SK-N-SH treated with all-trans-retinoic acid at 6 μM for 48 hours (cell line): ENCODE data around the gene FIGNL2.

Experiments used
- ATAC-seq: fragments of 200-7000 bp; cut with Tn5 transposase; 3 replicates; pipeline ENCODE4 v1.9.1; 2020; ENCODE audit warnings: mild to moderate bottlenecking, moderate library complexity
- ARNTL ChIP-seq: fragments of 450-650 bp; formaldehyde crosslinking; IDR thresholded peaks from 2 replicates; pipeline ENCODE4 v1.5.0; 2020; ENCODE audit warnings: low read depth, mild to moderate bottlenecking, moderate library complexity, borderline replicate concordance
- BACH2 ChIP-seq: fragments of 250-450 bp; sonication (Bioruptor Pico); IDR thresholded peaks from 2 replicates; pipeline ENCODE4 v1.9.0; 2021; ENCODE audit warnings: mild to moderate bottlenecking, borderline replicate concordance
- CREB5 ChIP-seq: fragments of 250-450 bp; sonication (Bioruptor Pico); IDR thresholded peaks from 2 replicates; pipeline ENCODE4 v1.5.1; 2020; ENCODE audit warnings: low read depth, mild to moderate bottlenecking, moderate library complexity
- CSDC2 ChIP-seq: fragments of 250-450 bp; sonication (Bioruptor Pico); IDR thresholded peaks from 2 replicates; pipeline ENCODE4 v1.5.0; 2020; ENCODE audit warnings: mild to moderate bottlenecking, moderate library complexity
- CSRNP3 ChIP-seq: fragments of 250-450 bp; sonication (Bioruptor Pico); IDR thresholded peaks from 2 replicates; pipeline ENCODE4 v1.5.1; 2021; ENCODE audit warnings: mild to moderate bottlenecking, moderate library complexity
- ESRRG ChIP-seq: fragments of 250-450 bp; sonication (Bioruptor Pico); IDR thresholded peaks from 2 replicates; pipeline ENCODE4 v1.6.1; 2021; ENCODE audit warnings: mild to moderate bottlenecking
- ISL1 ChIP-seq: fragments of 250-450 bp; sonication (Bioruptor Pico); IDR thresholded peaks from 2 replicates; pipeline ENCODE4 v2.1.2; 2022; ENCODE audit warnings: mild to moderate bottlenecking, moderate library complexity
- OSR1 ChIP-seq: fragments of 250-450 bp; sonication (Bioruptor Pico); IDR thresholded peaks from 2 replicates; pipeline ENCODE4 v1.8.0; 2022; ENCODE audit warnings: moderate library complexity, mild to moderate bottlenecking, inconsistent platforms
- PPARA ChIP-seq: fragments of 250-450 bp; sonication (Bioruptor Pico); IDR thresholded peaks from 2 replicates; pipeline ENCODE4 v1.5.0; 2020; ENCODE audit warnings: mild to moderate bottlenecking, borderline replicate concordance
- RARB ChIP-seq: fragments of 250-450 bp; sonication (Bioruptor Pico); IDR thresholded peaks from 2 replicates; pipeline ENCODE4 v1.8.0; 2021; ENCODE audit warnings: mild to moderate bottlenecking, moderate library complexity
- SNAI2 ChIP-seq: fragments of 250-450 bp; sonication (Bioruptor Pico); IDR thresholded peaks from 2 replicates; pipeline ENCODE4 v1.5.0; 2020; ENCODE audit warnings: mild to moderate bottlenecking, moderate library complexity
- TCF4 ChIP-seq: fragments of 250-450 bp; sonication (Bioruptor Pico); IDR thresholded peaks from 2 replicates; pipeline ENCODE4 v1.8.0; 2021; ENCODE audit warnings: mild to moderate bottlenecking, moderate library complexity, borderline replicate concordance
- TSHZ2 ChIP-seq: fragments of 250-450 bp; sonication (Bioruptor Pico); IDR thresholded peaks from 2 replicates; pipeline ENCODE4 v1.5.0; 2020; ENCODE audit warnings: mild to moderate bottlenecking, moderate library complexity
- ZC3H10 ChIP-seq: fragments of 250-450 bp; sonication (Bioruptor Pico); IDR thresholded peaks from 2 replicates; pipeline ENCODE4 v1.5.1; 2021; ENCODE audit warnings: mild to moderate bottlenecking, moderate library complexity
- ZFP3 ChIP-seq: fragments of 250-450 bp; sonication (Bioruptor Pico); IDR thresholded peaks from 2 replicates; pipeline ENCODE4 v1.5.0; 2020; ENCODE audit warnings: mild to moderate bottlenecking, moderate library complexity
- ZFP30 ChIP-seq: fragments of 450-650 bp; formaldehyde crosslinking; IDR thresholded peaks from 2 replicates; pipeline ENCODE4 v1.5.0; 2022; ENCODE audit warnings: mild to moderate bottlenecking, moderate library complexity
- ZNF565 ChIP-seq: fragments of 450-650 bp; formaldehyde crosslinking; conservative IDR thresholded peaks from 2 replicates; pipeline ENCODE4 v1.5.0; 2020; ENCODE audit warnings: low read depth, mild to moderate bottlenecking, moderate library complexity
- TF ChIP-seq, protein P1 (sequence below): fragments of 250-450 bp; sonication (Bioruptor Pico); IDR thresholded peaks from 2 replicates; pipeline ENCODE4 v1.8.0; 2020; ENCODE audit warnings: mild to moderate bottlenecking, moderate library complexity, borderline replicate concordance
- TF ChIP-seq, protein P2 (sequence below): fragments of 250-450 bp; sonication (Bioruptor Pico); IDR thresholded peaks from 2 replicates; pipeline ENCODE4 v1.8.0; 2021; ENCODE audit warnings: low read depth, mild to moderate bottlenecking, moderate library complexity, borderline replicate concordance

FIGNL2 gene

DNA sequence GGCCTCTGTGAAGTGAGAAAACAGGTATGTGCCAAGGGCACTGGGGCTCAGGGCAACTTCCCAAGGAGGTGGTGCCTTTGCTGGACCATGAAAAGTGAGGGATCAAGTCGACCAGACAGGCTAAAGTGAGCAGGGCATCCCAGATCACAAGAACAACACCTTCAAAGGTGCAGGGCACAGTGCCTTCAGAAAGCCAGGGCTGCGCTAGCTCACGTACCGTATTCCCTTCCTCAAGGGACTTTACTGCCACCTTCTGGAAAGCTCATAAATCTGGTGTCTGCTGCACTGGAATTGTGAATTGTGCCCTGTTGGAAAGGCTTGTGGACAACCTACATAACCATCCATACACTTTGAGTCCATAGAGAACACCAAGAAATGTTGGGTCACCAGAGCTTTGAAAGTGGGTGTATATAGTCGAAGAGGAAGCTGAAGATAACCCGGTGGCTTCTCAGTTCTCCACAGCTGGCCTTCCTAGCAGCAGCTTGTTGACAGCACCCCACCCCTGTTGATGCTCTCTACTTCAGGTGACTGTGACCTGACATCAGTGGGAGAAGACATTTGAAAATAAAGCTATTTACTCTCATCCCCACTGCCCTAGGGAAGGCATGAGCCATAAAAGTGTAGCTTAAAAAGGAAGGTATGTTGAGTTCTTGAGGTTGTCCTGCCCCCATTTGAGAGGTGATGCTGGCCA is 24.5 kb downstream of the FIGNL2 start:
- ATAC-seq: peak; percentile 74
- TF ChIP-seq ZC3H10 (CRISPR knock-in tag) (no peak), BACH2 (CRISPR knock-in tag) (no peak), OSR1 (CRISPR knock-in tag) (no peak), ISL1 (CRISPR knock-in tag) (no peak), ZFP3 (CRISPR knock-in tag) (no peak), CREB5 (CRISPR knock-in tag) (no peak), ZFP30 (no peak), TCF4 (CRISPR knock-in tag) (no peak), SNAI2 (CRISPR knock-in tag) (no peak), ZNF565 (CRISPR knock-in tag) (no peak), PPARA (no peak), ESRRG (no peak), ARNTL (CRISPR knock-in tag) (no peak)
- TF ChIP-seq, protein P1, sequence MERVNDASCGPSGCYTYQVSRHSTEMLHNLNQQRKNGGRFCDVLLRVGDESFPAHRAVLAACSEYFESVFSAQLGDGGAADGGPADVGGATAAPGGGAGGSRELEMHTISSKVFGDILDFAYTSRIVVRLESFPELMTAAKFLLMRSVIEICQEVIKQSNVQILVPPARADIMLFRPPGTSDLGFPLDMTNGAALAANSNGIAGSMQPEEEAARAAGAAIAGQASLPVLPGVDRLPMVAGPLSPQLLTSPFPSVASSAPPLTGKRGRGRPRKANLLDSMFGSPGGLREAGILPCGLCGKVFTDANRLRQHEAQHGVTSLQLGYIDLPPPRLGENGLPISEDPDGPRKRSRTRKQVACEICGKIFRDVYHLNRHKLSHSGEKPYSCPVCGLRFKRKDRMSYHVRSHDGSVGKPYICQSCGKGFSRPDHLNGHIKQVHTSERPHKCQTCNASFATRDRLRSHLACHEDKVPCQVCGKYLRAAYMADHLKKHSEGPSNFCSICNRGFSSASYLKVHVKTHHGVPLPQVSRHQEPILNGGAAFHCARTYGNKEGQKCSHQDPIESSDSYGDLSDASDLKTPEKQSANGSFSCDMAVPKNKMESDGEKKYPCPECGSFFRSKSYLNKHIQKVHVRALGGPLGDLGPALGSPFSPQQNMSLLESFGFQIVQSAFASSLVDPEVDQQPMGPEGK (CRISPR knock-in tag): no peak
- TF ChIP-seq, protein P2, sequence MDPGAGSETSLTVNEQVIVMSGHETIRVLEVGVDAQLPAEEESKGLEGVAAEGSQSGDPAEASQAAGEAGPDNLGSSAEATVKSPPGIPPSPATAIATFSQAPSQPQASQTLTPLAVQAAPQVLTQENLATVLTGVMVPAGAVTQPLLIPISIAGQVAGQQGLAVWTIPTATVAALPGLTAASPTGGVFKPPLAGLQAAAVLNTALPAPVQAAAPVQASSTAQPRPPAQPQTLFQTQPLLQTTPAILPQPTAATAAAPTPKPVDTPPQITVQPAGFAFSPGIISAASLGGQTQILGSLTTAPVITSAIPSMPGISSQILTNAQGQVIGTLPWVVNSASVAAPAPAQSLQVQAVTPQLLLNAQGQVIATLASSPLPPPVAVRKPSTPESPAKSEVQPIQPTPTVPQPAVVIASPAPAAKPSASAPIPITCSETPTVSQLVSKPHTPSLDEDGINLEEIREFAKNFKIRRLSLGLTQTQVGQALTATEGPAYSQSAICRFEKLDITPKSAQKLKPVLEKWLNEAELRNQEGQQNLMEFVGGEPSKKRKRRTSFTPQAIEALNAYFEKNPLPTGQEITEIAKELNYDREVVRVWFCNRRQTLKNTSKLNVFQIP: no peak
- TF ChIP-seq, all 23 proteins: peak for 0

DNA sequence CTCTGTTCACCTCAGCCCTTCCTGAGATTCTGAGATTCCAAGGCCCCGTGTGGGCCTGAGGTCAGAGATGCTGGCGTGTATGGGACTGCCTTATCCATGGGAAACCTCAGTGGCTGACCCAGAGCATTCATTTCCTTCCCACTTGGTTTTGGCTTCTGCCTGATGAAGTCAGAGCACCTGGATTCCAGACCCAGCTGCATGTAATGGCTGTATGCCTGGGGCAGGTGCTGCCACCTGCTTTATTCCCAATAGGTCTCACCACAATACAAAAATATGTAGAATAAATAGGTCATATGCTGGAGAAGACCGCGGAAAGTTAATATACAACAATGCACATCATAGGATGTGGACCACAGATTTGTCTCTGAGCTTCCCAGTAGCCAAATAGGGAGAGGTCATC is 25.6 kb downstream of the FIGNL2 start:
- TF ChIP-seq CSRNP3 (CRISPR knock-in tag): no peak
- TF ChIP-seq ZNF565 (CRISPR knock-in tag): no peak
- no peak for TF ChIP-seq ZC3H10 (CRISPR knock-in tag)
- TF ChIP-seq RARB: no peak
- TF ChIP-seq ZFP3 (CRISPR knock-in tag): no peak
- no peak for TF ChIP-seq ZFP30
- TF ChIP-seq CREB5 (CRISPR knock-in tag): no peak
- TF ChIP-seq ISL1 (CRISPR knock-in tag): no peak
- no peak for TF ChIP-seq PPARA
- no peak for TF ChIP-seq CSDC2 (CRISPR knock-in tag)
- TF ChIP-seq TSHZ2: no peak
- TF ChIP-seq BACH2 (CRISPR knock-in tag): no peak
- ATAC-seq: no peak

DNA sequence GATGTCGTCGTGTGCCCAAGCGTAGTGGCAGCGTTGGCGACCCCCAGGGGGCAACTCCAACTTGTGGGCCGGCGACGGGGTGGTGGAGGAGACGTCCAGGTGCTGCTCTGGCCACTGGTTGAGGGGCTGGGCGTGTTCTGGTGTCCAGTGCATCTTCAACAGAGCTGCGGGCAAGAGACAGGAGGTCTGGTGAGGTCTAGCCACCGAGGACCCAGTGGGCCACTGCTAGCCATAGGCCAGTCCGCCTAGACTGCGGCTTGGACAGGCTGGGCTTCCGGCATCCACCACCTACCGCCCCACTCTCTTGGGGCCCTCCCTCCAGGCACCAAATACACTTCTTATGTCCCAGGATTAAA is 26.3 kb downstream of the FIGNL2 start:
- no peak for ATAC-seq
- no peak for TF ChIP-seq ISL1 (CRISPR knock-in tag)
